ENCODE measurements around the gene CPA2. TPM values are rescaled to one million over a fixed set of nuclear protein-coding genes. Genes with fewer than 3 reads are reported as not detected.

The CPA2 gene
- total and polyA plus RNA-seq, 2 experiments from 2014 or later, result 198 to 303 TPM

DNA sequence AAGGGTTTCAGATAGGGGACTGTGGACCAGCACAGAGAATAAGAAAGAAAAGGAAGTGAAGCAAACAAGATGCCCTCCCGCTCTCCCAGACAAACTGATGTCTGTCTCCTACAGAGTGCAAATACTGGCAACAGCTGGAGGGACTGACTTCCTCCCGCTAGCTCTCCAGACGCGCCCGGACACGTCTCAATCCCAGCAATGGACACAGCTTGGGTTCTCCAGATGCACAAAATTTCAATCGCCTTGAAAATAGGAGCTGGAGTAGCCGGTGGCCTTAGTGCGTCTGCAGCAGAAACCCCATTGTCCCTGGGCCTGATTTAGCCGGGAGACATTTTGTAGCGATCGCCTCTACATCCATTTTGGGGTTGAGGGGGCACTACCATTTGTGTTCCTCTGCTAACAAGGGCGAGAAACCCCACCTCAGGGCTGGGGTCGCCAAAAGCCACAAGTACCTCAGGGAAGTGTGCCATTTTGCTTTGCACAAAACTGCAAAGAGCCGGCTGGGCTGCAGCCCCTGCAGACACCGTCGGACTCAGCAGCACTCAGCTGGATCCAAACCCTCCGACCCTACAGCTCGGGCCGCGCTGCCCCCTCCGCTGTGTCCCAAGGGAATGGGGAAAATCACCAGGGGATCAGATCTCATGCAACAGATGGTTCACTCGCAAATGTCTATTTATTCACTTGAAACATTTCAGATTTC is 5.9 kb downstream of the CPA2 start:
- Histone ChIP-seq H3K27ac (peak overlapping the region; percentile 90), H3K79me2 (peaks cover 5% of the 10 kb centered on the region), H3K9me2 (replicated peaks; ENCODE audit: insufficient read depth) (no peaks in the 10 kb centered on the region), H3K36me3 (replicated peaks; ENCODE audit: insufficient read depth, low read depth) (no peaks in the 10 kb centered on the region), H3K4me2 (peak overlapping the region; percentile 70), H3K27me3 (no peaks in the 10 kb centered on the region), H3K9me3 (ENCODE audit: low read depth) (no peaks in the 10 kb centered on the region), H2AFZ (no peak overlapping the region), H3K4me1 (ENCODE audit: insufficient read depth) (peaks cover 33% of the 10 kb centered on the region), H4K20me1 (ENCODE audit: insufficient read depth, poor library complexity, severe bottlenecking) (no peaks in the 10 kb centered on the region), H3K4me3 (no peak overlapping the region)
- no peak for DNase-seq (ENCODE audit: low spot score)
- WGBS (ENCODE audit: low lambda C conversion rate, missing lambda C conversion rate), result 58% methylated on average over 23 of the region's 23 CpGs
- no peak for TF ChIP-seq EZH2 (IDR thresholded peaks at IDR 0.05; ENCODE audit: borderline replicate concordance)
- TF ChIP-seq EZH2phosphoT487 (IDR thresholded peaks at IDR 0.05; ENCODE audit: low read depth, severe bottlenecking, unreplicated experiment), result no peak
- TF ChIP-seq CTCF (IDR thresholded peaks at IDR 0.05; ENCODE audit: poor library complexity), result no peak

- no peaks in the 10 kb centered on the region for H3K9me2 ChIP-seq (replicated peaks; ENCODE audit: insufficient read depth)
- peak; percentile 87 for DNase-seq (ENCODE audit: low spot score)
- H3K4me1 ChIP-seq (ENCODE audit: insufficient read depth), result peaks cover 33% of the 10 kb centered on the region
- WGBS (ENCODE audit: low lambda C conversion rate, missing lambda C conversion rate), result 14% methylated on average over 25 of the region's 25 CpGs
- no peaks in the 10 kb centered on the region for H4K20me1 ChIP-seq (ENCODE audit: insufficient read depth, poor library complexity, severe bottlenecking)
- no peaks in the 10 kb centered on the region for H3K27me3 ChIP-seq
- H3K79me2 ChIP-seq, result peaks cover 5% of the 10 kb centered on the region
- peak overlapping the region; percentile 90 for H3K27ac ChIP-seq
- H3K36me3 ChIP-seq (replicated peaks; ENCODE audit: insufficient read depth, low read depth), result no peaks in the 10 kb centered on the region
- no peaks in the 10 kb centered on the region for H3K9me3 ChIP-seq (ENCODE audit: low read depth)
- no peak overlapping the region for H2AFZ ChIP-seq
- H3K4me2 ChIP-seq, result peak overlapping the region; percentile 70
- TF ChIP-seq EZH2phosphoT487 (IDR thresholded peaks at IDR 0.05; ENCODE audit: low read depth, severe bottlenecking, unreplicated experiment) (no peak), CTCF (IDR thresholded peaks at IDR 0.05; ENCODE audit: poor library complexity) (no peak), EZH2 (IDR thresholded peaks at IDR 0.05; ENCODE audit: borderline replicate concordance) (no peak)
- H3K4me3 ChIP-seq, result no peak overlapping the region
Measured at GRCh38 chr7:130273081-130273932, 6.6 kb downstream of the CPA2 start.

DNA sequence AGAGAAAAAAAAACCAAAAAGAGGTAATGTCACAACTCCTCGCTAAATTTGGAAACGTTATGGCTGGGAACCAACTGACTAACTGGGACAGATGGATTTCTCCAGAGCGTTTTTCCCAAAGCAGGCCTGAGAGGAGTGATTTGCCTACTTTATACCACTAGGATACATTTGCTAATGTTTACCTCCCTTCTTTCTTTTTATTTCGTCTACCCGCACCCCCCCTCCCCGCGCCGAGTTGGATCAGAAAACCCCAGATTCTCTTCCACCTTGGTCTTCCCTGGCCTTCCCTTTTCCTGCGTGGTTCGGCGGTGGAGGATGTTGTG is 7.2 kb downstream of the CPA2 start:
- peak overlapping the region; percentile 70 for H3K4me2 ChIP-seq
- H3K9me3 ChIP-seq (ENCODE audit: low read depth), result no peaks in the 10 kb centered on the region

More for the DNA sequence above, 7.2 kb downstream of the CPA2 start:
- Histone ChIP-seq H2AFZ (no peak overlapping the region), H3K4me1 (ENCODE audit: insufficient read depth) (peaks cover 33% of the 10 kb centered on the region), H4K20me1 (ENCODE audit: insufficient read depth, poor library complexity, severe bottlenecking) (no peaks in the 10 kb centered on the region), H3K27me3 (no peaks in the 10 kb centered on the region), H3K4me3 (no peak overlapping the region), H3K9me2 (replicated peaks; ENCODE audit: insufficient read depth) (no peaks in the 10 kb centered on the region), H3K27ac (peak overlapping the region; percentile 90), H3K36me3 (replicated peaks; ENCODE audit: insufficient read depth, low read depth) (no peaks in the 10 kb centered on the region), H3K79me2 (no peaks in the 10 kb centered on the region)
- peak; percentile 54 for DNase-seq (ENCODE audit: low spot score)
- TF ChIP-seq EZH2 (IDR thresholded peaks at IDR 0.05; ENCODE audit: borderline replicate concordance) (no peak), CTCF (IDR thresholded peaks at IDR 0.05; ENCODE audit: poor library complexity) (peak; percentile 9)
- 24% methylated on average over 11 of the region's 11 CpGs for WGBS (ENCODE audit: low lambda C conversion rate, missing lambda C conversion rate)

Data from hepatocyte (in vitro differentiated cells).